Activated naive CD8-positive, alpha-beta T cell treated with anti-CD3 and anti-CD28 coated beads, Interleukin-2, amount 10 ng/mL, durations not matched to agents 7 days and 5 days (primary cell): ENCODE data around the gene GTF3C5. TPM values are rescaled to one million over a fixed set of nuclear protein-coding genes. Genes with fewer than 3 reads are reported as not detected.
A peak's percentile ranks its signal among the peaks of the same experiment; 100 is the strongest.
"Not testable (repeated sequence)": the region's sequence is repeated elsewhere in the genome, so short reads cannot be mapped to it uniquely, and the experiment has no call there.

ENCODE experiments used
- ATAC-seq: fragments of 150-1000 bp; cut with Tn5 transposase; one replicate; pipeline ENCODE4 v1.10.0; 2021; ENCODE audit warnings: low read depth, moderate library complexity
- POLR2A ChIA-PET: fragments of 350-600 bp; sonication (Branson Sonifier 250); formaldehyde crosslinking; loops from one replicate; lab custom pipeline; 2021; ENCODE audit warnings: antibody characterized with exemption; lab: Charles Lee
- DNase-seq: peaks from one replicate; pipeline ENCODE4 v3.0.0; 2021
- H3K27ac Mint-ChIP-seq: one replicate; pipeline ENCODE4 v1.8.0; 2022; ENCODE audit warnings: mild to moderate bottlenecking, mixed read lengths
- H3K27me3 Mint-ChIP-seq: one replicate; pipeline ENCODE4 v1.8.0; 2022; ENCODE audit warnings: mild to moderate bottlenecking, moderate library complexity, mixed read lengths
- H3K36me3 Mint-ChIP-seq: one replicate; pipeline ENCODE4 v1.8.0; 2021; ENCODE audit warnings: mild to moderate bottlenecking, mixed read lengths
- H3K4me1 Mint-ChIP-seq: one replicate; pipeline ENCODE4 v1.8.0; 2021; ENCODE audit warnings: mixed read lengths
- H3K4me3 Mint-ChIP-seq: one replicate; pipeline ENCODE4 v1.8.0; 2022; ENCODE audit warnings: mild to moderate bottlenecking, moderate library complexity, mixed read lengths
- H3K9me3 Mint-ChIP-seq: one replicate; pipeline ENCODE4 v1.8.0; 2021; ENCODE audit warnings: mixed read lengths
- total RNA-seq, 2 experiments: library from RNA; stranded (reverse); gene quantifications; one replicate each; pipeline ENCODE4 v1.2.3, GENCODE V29; 2021

GTF3C5 gene
- total RNA-seq, 2 experiments from 2014 or later: 86.4 to 97.5 TPM

DNA sequence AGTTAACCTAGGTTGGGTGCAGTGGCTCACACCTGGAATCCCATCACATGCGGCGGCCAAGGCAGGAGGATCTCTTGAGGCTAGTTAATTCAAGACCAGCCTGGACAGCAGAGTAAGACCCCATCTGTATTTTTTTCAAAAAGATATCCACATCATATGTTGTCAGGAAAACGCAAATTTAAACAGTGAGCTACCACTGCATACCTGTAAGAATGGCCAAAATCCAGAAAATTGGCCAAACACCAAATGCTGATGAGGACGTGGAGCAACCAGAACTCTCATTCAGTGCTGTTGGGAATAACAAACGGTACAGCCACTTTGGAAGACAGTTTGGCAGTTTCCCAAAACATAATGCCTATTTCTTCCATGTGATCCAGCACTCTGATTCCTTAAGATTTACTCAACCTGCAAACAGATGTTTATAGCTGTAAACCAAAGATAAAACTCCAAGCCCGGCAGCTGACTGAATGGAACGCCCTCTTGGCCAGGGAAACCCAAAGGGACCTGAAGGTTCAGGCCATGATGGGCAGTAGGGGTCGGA, 43.4 kb downstream of the GTF3C5 start:
- Mint-ChIP-seq H3K9me3 (no peaks in the 10 kb centered on the region), H3K4me3 (no peak overlapping the region), H3K27ac (no peak overlapping the region), H3K36me3 (peaks cover 3% of the 10 kb centered on the region), H3K4me1 (no peaks in the 10 kb centered on the region), H3K27me3 (peaks cover 12% of the 10 kb centered on the region)
- DNase-seq: no peak
- POLR2A ChIA-PET: interaction anchor here (0.6 kb wide), 1 partner anchor 44 kb away, joined by 3 read pairs; the partner anchor contains the start of gene GTF3C5
- no peak for ATAC-seq

DNA sequence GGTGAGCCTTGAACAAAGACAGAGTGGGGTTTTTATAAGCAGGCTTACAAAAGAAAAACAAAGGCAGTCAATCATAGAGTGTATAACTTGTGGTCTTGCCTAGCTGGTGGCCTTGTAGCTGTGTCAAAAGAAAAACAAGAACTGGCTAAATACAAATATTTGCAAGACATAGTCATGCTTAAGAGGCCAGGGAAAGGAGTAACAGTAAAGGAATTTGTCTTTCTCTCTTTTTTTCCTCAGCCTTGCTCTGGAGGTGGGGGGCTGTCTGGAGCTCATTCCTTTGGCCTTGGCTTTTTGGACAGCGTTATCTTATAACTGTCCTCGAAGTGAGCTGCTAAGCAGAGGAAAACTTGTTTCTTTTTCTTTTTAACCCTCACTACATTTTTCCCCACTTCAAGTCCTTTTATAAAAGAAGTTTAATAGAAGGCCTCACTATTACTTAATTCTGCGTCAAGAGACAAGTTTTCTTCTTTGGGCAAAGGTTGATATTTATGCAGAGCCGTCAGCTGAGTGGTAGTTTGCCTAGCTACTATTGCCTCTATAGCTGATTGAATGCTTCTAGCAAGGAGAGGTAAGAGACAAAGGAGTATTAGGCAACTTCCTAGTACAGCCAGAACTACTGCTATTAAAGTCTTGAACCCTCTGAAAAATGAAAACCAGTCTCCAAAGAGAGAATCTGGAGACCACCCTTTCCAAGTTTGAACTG, 45.3 kb downstream of the GTF3C5 start:
- H3K27me3 Mint-ChIP-seq: peaks cover 20% of the 10 kb centered on the region
- POLR2A ChIA-PET: no interaction called here
- no peaks in the 10 kb centered on the region for H3K4me1 Mint-ChIP-seq
- peaks cover 3% of the 10 kb centered on the region for H3K36me3 Mint-ChIP-seq
- H3K4me3 Mint-ChIP-seq: no peak overlapping the region
- no peak overlapping the region for H3K27ac Mint-ChIP-seq
- no peak for DNase-seq
- ATAC-seq: no peak
- H3K9me3 Mint-ChIP-seq: no peaks in the 10 kb centered on the region

DNA sequence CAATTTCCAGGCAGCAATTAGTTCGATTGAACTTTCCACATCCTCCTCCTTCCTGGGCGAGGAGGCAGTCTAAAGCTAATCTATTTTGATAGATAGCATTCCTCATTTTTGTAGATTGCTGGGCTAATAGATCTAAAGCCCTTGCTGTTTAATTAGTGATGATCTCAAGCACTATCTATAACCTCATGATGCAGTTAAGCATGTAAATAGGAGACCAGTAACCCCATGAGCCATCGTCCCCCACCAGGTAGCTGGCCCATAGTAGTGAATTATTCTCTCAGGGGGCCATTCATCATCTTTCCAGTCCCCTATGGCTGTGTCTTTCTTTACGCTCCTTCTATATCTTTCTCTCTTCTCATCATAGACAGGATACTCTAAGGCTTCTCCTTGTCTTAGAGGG, 45.9 kb downstream of the GTF3C5 start:
- Mint-ChIP-seq H3K4me1 (no peaks in the 10 kb centered on the region), H3K9me3 (no peaks in the 10 kb centered on the region), H3K4me3 (no peak overlapping the region), H3K27me3 (peaks cover 20% of the 10 kb centered on the region), H3K27ac (no peak overlapping the region), H3K36me3 (peaks cover 2% of the 10 kb centered on the region)
- ATAC-seq: no peak
- no peak for DNase-seq
- POLR2A ChIA-PET: no interaction called here

DNA sequence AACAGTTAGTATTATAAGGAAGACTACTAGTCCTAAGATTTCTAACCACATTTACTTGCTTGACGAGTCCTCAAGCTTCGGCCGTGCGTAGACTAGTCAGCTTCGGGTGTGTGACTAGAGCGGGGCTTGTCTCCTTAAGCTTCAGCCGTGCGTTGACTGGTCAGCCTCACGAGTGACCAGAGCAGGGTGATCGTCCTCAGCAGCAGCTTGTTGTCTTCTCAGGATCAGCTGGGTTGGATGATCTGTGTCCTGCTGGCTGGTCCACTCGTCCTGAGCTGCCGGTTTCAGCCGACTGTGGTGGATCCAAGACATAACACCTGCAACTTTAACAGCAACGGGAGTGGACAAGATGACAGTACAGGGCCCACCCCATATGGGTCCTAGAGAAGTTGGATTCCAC, 47.7 kb downstream of the GTF3C5 start:
- H3K4me3 Mint-ChIP-seq: no peak overlapping the region
- no peak for DNase-seq
- POLR2A ChIA-PET: no interaction called here
- no peaks in the 10 kb centered on the region for H3K4me1 Mint-ChIP-seq
- H3K9me3 Mint-ChIP-seq: no peaks in the 10 kb centered on the region
- ATAC-seq: no peak
- peaks cover 18% of the 10 kb centered on the region for H3K27me3 Mint-ChIP-seq
- H3K27ac Mint-ChIP-seq: no peak overlapping the region
- H3K36me3 Mint-ChIP-seq: no peaks in the 10 kb centered on the region

DNA sequence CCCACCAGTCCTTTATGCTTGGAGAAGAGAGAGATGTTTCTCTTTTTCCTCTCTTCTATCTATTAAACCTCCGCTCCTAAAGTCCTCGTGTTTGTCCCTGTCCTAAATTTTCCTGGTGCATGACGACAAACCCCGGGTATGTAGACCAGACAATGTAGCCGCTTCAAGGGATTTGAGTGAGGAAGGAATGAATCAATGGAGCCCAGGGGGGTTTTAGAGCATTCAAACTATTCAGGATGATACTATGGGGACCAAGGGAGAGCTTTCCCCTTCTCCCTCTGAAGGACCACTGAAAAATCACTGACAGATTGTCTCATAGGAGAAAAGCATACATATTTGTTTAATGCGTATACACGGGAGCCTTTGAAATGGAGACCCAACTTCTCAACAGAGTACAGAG, 49.4 kb downstream of the GTF3C5 start:
- Mint-ChIP-seq H3K4me1 (no peaks in the 10 kb centered on the region), H3K9me3 (no peaks in the 10 kb centered on the region), H3K27me3 (peaks cover 15% of the 10 kb centered on the region), H3K27ac (no peak overlapping the region), H3K36me3 (no peaks in the 10 kb centered on the region), H3K4me3 (no peak overlapping the region)
- DNase-seq: no peak
- POLR2A ChIA-PET: interaction anchor here (0.6 to 1.3 kb wide), 2 partner anchors 49 to 399 kb away, joined by 3 to 4 read pairs; partner anchors contain the start of genes GTF3C5 and SLC2A6
- ATAC-seq: no peak

DNA sequence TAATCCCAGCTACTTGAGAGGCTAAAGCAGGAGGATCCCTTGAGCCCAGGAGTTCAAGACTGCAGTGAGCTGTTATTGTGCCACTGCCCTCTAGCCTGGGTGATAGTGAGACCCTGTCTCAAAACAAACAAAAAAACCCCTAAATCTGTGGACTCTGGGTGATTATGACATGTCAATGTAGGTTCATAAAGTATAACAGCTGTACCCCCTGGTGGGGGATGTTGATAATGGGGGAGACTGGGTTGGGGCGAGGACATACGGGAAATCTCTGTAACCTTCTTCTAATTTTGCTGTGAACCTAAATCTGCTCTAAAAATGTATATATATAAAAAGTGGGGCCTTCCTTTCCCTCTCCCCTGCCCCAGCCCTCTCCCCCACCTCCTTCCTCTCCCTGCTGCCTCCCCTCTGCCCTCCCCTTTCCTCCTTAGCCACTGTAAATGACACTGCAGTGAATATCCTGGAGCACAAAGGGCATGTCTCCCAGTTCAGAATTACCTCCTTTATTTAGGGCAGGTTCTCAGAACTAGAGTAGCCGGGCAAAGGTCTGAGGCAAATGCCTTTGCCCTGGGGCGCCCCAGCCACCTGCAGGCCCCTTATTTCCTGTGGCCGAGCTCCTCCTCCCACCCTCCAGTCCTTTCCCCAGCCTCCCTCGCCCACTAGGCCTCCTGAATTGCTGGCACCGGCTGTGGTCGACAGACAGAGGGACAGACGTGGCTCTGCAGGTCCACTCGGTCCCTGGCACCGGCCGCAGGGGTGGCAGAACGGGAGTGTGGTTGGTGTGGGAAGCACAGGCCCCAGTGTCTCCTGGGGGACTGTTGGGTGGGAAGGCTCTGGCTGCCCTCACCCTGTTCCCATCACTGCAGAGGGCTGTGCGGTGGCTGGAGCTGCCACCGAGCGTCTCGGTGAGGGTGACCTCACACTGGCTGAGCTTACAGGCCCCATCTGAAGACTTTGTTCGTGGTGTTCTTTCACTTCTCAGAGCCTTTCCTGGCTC, 50.3 kb downstream of the GTF3C5 start:
- peaks cover 11% of the 10 kb centered on the region for H3K27me3 Mint-ChIP-seq
- not testable (repeated sequence) for DNase-seq, H3K4me3 Mint-ChIP-seq, H3K9me3 Mint-ChIP-seq, H3K4me1 Mint-ChIP-seq, H3K27ac Mint-ChIP-seq, H3K36me3 Mint-ChIP-seq
- peak; percentile 12 for ATAC-seq
- POLR2A ChIA-PET: interaction anchor here (1.3 kb wide), 1 partner anchor 50 kb away, joined by 4 read pairs; the partner anchor contains the start of gene GTF3C5

DNA sequence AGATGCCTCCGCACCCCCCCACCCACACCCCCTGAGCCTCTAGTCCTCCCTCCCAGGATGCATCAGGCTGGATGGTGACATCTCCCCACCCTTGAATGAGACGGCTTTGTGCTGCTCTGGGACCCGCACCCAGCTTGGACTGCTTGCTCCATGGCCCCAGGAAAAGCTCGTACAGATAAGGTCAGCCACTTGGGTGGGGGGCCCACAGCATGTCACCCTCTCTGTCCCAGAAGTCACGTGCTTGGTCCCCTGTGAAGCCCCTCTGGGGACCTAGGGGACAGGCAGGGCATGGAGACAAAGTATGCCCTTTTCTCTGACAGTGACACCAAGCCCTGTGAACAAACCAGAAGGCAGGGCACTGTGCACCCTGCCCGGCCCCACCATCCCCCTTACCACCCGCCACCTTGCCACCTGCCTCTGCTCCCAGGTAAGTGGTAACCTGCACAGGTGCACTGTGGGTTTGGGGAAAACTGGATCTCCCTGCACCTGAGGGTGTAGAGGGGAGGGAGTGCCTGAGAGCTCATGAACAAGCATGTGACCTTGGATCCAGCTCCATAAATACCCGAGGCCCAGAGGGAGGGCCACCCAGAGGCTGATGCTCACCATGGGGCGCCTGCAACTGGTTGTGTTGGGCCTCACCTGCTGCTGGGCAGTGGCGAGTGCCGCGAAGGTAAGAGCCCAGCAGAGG, 51.3 kb downstream of the GTF3C5 start:
- H3K9me3 Mint-ChIP-seq, DNase-seq, H3K27ac Mint-ChIP-seq, H3K4me3 Mint-ChIP-seq, H3K27me3 Mint-ChIP-seq, H3K4me1 Mint-ChIP-seq, ATAC-seq, H3K36me3 Mint-ChIP-seq, POLR2A ChIA-PET: not testable (repeated sequence)

DNA sequence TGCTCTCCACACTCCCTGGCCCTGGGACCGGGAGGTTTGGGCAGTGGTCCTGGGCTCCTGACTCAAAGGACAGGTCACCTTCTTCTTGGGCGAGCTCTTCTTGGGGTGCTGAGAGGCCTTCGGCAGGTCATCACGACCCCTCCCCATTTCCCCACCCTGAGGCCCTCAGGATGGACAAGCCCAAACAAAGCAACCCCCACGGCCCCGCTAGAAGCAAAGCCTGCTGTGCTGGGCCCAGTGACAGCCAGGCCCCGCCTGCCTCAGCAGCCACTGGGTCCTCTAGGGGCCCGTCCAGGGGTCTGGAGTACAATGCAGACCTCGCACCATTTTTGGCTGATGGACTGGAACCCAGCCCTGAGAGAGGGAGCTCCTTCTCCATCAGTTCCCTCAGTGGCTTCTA, 52.9 kb downstream of the GTF3C5 start:
- H3K27ac Mint-ChIP-seq, ATAC-seq, POLR2A ChIA-PET, H3K27me3 Mint-ChIP-seq, H3K36me3 Mint-ChIP-seq, H3K4me3 Mint-ChIP-seq, DNase-seq, H3K4me1 Mint-ChIP-seq, H3K9me3 Mint-ChIP-seq: not testable (repeated sequence)

DNA sequence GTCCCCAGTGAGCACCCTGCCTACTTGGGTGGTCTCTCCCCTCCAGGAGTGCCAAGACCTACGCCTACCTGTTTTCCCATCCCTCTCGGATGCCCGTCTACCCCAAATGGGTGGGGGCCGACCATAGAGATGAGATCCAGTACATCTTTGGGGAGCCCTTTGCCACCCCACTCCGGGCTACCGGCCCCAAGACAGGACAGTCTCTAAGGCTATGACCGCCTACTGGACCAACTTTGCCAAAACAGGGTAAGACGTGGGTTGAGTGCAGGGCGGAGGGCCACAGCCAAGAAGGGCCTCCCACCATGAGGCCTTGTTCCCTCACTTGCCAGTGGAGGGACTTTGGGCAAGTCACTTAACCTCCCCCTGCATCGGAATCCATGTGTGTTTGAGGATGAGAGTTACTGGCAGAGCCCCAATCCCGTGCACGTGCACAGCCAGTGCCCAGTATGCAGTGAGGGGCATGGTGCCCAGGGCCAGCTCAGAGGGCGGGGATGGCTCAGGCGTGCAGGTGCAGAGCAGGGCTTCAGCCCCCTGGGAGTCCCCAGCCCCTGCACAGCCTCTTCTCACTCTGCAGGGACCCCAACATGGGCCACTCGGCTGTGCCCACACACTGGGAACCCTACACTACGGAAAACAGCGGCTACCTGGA, 55.5 kb downstream of the GTF3C5 start:
- not testable (repeated sequence) for H3K27me3 Mint-ChIP-seq, H3K27ac Mint-ChIP-seq

DNA sequence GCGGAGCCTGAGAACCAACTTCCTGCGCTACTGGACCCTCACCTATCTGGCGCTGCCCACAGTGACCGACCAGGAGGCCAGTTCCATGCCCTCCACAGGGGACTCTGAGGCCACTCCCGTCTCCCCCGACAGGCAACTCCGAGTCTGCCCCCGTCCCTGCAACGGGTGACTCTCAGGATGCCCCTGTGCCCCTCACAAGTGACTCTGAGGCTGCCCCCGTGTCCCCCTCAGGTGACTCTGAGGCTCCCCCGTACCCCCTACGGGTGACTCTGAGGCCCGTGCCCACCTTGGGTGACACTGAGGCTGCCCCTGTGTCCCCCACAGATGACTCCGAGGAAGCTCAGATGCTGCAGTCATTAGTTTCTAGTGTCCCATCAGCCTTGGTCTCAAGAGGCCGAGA, 56.1 kb downstream of the GTF3C5 start:
- no peak overlapping the region for H3K27ac Mint-ChIP-seq
- no peak overlapping the region for H3K4me3 Mint-ChIP-seq
- ATAC-seq: no peak
- DNase-seq: no peak
- H3K27me3 Mint-ChIP-seq: no peaks in the 10 kb centered on the region
- POLR2A ChIA-PET: no interaction called here
- H3K4me1 Mint-ChIP-seq: no peaks in the 10 kb centered on the region
- H3K36me3 Mint-ChIP-seq: no peaks in the 10 kb centered on the region
- H3K9me3 Mint-ChIP-seq: no peaks in the 10 kb centered on the region

More for the DNA sequence above, 55.5 kb downstream of the GTF3C5 start:
- H3K4me1 Mint-ChIP-seq, H3K4me3 Mint-ChIP-seq, H3K36me3 Mint-ChIP-seq, POLR2A ChIA-PET, ATAC-seq, DNase-seq, H3K9me3 Mint-ChIP-seq: not testable (repeated sequence)

DNA sequence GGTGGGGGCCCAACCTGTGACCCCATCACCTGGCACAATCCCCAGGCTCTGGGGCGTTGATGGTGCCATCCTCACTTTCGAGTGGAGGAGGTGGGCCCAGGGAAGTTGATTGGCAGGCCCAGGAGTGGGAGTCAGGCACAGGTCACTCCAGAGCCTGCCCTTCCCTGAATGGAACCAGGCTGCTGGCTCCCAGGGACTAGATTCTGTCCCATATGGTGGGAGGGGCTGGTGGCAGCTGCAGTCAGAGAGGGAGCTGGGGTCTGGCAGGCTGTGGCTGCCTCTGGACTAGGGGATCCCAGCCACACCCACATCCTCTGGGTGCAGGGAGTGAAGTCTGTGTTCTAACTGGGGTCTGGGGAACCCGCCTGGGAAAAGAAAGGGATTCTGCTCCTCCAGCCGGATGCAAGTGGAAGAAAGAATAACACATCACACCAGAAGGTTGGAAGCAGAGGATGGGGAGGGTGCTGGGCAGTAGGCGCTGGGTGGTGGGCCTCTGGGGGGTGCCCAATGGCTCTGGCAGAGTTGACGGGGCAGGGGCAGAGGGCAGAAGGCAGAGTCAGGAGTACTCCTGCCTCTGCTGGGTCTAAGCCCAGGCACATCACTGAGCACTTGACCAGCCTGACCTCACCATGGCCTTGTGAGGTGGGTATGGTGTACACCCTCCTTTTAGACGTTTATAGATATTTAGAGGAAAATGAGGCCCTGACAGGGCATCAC, 56.8 kb downstream of the GTF3C5 start:
- Mint-ChIP-seq H3K27me3 (no peaks in the 10 kb centered on the region), H3K27ac (no peak overlapping the region), H3K4me1 (no peaks in the 10 kb centered on the region), H3K9me3 (no peaks in the 10 kb centered on the region), H3K36me3 (no peaks in the 10 kb centered on the region), H3K4me3 (no peak overlapping the region)
- no peak for ATAC-seq
- no peak for DNase-seq
- POLR2A ChIA-PET: no interaction called here

DNA sequence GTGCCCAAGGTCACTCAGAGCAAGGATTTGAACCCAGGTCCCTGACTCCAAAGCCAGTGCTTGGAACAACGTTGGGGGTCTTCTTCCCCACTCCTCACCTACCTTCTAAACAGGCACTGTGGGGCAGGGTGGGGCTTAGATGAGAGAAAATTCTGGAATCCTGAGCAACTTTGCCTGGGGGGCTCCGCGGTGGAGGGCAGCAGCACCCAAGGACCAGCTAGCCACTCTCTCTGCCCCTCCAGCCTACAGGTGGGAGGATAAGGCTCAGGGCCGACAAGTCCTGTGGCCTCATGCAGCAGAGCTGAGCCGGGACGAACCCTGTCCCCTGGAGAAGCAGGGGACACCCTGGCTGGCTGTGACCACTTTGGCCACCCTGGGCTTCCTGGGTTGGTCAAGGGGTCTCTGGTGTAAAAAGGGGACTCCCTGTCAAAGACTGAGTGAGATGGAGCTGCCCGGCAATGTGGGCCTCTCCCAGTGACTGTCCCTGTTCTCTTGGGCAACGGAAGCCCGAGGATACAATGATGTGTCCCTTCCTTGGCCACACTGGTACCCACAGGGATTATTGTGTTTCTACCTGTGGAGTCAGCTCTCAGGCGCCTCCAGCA, 57.5 kb downstream of the GTF3C5 start:
- Mint-ChIP-seq H3K4me3 (no peak overlapping the region), H3K36me3 (no peaks in the 10 kb centered on the region), H3K9me3 (no peaks in the 10 kb centered on the region), H3K27ac (no peak overlapping the region), H3K4me1 (no peaks in the 10 kb centered on the region), H3K27me3 (no peaks in the 10 kb centered on the region)
- DNase-seq (no peak), ATAC-seq (no peak)
- POLR2A ChIA-PET: no interaction called here
